OCI-LY3 (cell line): ENCODE measurements around the gene DMAC2L.

Experiments used
- EZH2phosphoT487 ChIP-seq: fragments of 200-600 bp; shearing (Covaris generic); IDR thresholded peaks from 2 replicates; pipeline ENCODE4 v1.6.1; 2018; ENCODE audit warnings: antibody characterized with exemption, mixed run types, low read depth
- TF ChIP-seq, protein P1 (sequence below): fragments of 200-600, 300-600 bp; sonication (generic); IDR thresholded peaks from 2 replicates; pipeline ENCODE4 v1.5.1; 2014; ENCODE audit warnings: antibody characterized with exemption, low read length, low read depth

DNA sequence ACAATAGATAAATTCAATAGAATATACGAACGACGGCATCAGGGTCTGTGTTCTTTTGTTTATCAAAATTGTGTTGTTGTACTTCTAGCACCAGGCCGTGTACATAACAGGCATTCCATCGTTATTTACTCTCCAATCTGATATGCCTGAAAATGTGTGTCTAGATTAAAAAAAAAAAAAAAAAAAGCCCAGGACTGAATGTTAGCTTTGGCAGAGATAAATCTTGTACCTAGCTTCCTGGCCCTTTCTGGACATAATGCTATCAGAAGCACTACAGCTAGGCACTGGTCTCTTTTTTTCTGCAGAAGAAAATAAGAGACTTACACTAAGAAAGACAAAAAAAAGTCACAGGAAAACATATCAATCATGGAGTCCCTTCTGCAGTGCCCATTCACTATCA lies 47.5 kb downstream of the DMAC2L start:
- TF ChIP-seq, protein P1, sequence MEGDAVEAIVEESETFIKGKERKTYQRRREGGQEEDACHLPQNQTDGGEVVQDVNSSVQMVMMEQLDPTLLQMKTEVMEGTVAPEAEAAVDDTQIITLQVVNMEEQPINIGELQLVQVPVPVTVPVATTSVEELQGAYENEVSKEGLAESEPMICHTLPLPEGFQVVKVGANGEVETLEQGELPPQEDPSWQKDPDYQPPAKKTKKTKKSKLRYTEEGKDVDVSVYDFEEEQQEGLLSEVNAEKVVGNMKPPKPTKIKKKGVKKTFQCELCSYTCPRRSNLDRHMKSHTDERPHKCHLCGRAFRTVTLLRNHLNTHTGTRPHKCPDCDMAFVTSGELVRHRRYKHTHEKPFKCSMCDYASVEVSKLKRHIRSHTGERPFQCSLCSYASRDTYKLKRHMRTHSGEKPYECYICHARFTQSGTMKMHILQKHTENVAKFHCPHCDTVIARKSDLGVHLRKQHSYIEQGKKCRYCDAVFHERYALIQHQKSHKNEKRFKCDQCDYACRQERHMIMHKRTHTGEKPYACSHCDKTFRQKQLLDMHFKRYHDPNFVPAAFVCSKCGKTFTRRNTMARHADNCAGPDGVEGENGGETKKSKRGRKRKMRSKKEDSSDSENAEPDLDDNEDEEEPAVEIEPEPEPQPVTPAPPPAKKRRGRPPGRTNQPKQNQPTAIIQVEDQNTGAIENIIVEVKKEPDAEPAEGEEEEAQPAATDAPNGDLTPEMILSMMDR, result no peak
- TF ChIP-seq EZH2phosphoT487, result no peak
